SJSA1 (cell line): ENCODE measurements around the gene CYP27B1. TPM values are rescaled to one million over a fixed set of nuclear protein-coding genes. Genes with fewer than 3 reads are reported as not detected.

ENCODE experiments used
- DNase-seq, 2 experiments: peaks; one replicate each; pipeline ENCODE4 v3.0.0-alpha.2; 2015 to 2020; ENCODE audit warnings: low spot score in 2 of 2, low read depth in 1 of 2
- H3K27ac ChIP-seq: fragments of 250-450 bp; sonication (Bioruptor Pico); 2 replicates; pipeline ENCODE4 v1.5.1; 2020; ENCODE audit warnings: mild to moderate bottlenecking, moderate library complexity
- H3K27me3 ChIP-seq: fragments of 250-450 bp; sonication (Bioruptor Pico); replicated peaks from 2 replicates; pipeline ENCODE4 v1.5.1; 2020; ENCODE audit warnings: mild to moderate bottlenecking, moderate library complexity
- H3K36me3 ChIP-seq: fragments of 250-450 bp; sonication (Bioruptor Pico); 2 replicates; pipeline ENCODE4 v1.5.1; 2020; ENCODE audit warnings: mild to moderate bottlenecking
- H3K4me1 ChIP-seq: fragments of 250-450 bp; sonication (Bioruptor Pico); replicated peaks from 2 replicates; pipeline ENCODE4 v1.6.1; 2021; ENCODE audit warnings: mild to moderate bottlenecking
- H3K4me3 ChIP-seq: fragments of 250-450 bp; sonication (Bioruptor Pico); 2 replicates; pipeline ENCODE4 v1.5.1; 2020; ENCODE audit warnings: mild to moderate bottlenecking
- H3K9me3 ChIP-seq: fragments of 250-450 bp; sonication (Bioruptor Pico); replicated peaks from 2 replicates; pipeline ENCODE4 v1.5.1; 2020; ENCODE audit warnings: mild to moderate bottlenecking
- total RNA-seq: library from RNA; depleted of rRNA; stranded (reverse); fragments of >200 nt; shearing (Covaris generic); gene quantifications from 2 replicates; pipeline ENCODE4 v1.2.3, GENCODE V29; 2014

CYP27B1 gene
- total RNA-seq, 1 experiment from 2014 or later = 12.9 TPM

DNA sequence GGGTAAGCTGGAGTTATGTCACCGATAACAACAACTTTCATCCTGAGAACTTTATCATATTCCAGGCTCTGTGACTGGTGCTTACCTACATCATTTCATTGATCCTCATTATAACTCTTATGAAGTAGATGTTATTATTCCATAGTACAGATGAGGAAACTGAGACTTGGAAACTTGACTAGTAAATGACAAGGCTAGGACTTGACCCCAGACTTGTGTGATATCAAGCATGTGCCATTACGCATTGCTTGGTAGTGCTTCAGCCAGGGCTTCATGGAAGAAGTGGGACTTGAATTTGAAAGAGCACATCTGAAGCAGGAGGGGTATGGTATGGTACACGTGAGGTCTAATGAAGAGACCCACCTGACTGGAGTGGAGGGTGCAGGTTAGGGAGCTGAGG lies 39.8 kb upstream of the CYP27B1 start:
- no peaks in the 10 kb centered on the region; the same call in 1 of the 2 replicates for H3K4me1 ChIP-seq
- no peak overlapping the region for H3K4me3 ChIP-seq
- DNase-seq = peak; percentile 67 to 82
- no peak overlapping the region for H3K27ac ChIP-seq
- peaks cover 80% of the 10 kb centered on the region for H3K36me3 ChIP-seq
- H3K27me3 ChIP-seq = no peaks in the 10 kb centered on the region
- H3K9me3 ChIP-seq = 0 out of 2 replicates have a peak, but pooled peaks cover 3% of the 10 kb centered on the region

- no peaks in the 10 kb centered on the region for H3K27me3 ChIP-seq
- peaks cover 79% of the 10 kb centered on the region for H3K36me3 ChIP-seq
- DNase-seq = peak in 1 of 2 experiments; percentile 85
These were observed 36.5 kb upstream of the CYP27B1 start for GRCh38 chr12:57803319-57803893.

DNA sequence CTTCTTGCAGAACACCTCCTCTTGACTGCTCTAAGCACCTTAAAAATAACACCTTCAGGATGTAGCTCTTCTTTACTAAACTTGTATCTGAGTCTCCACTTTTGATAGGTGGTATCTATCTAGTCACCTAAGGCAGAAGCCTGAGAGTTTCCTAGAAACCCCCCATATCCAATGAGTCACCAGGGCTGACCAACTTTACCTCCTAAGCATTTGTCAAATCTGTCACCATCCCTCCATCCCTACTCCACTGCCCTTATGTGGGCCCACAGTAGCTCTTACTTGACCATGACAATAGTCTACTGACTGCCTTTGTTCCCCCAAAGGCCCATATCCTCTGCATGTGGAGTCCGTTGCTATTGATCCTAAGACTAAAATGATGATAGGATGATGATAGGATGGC lies 35.7 kb upstream of the CYP27B1 start:
- no peak overlapping the region for H3K4me3 ChIP-seq
- peak; percentile 75 to 87 for DNase-seq
- no peaks in the 10 kb centered on the region for H3K27me3 ChIP-seq
- H3K9me3 ChIP-seq = no peaks in the 10 kb centered on the region
- peaks cover 77% of the 10 kb centered on the region for H3K36me3 ChIP-seq
- H3K4me1 ChIP-seq = no peaks in the 10 kb centered on the region
- H3K27ac ChIP-seq = no peak overlapping the region

More at GRCh38 chr12:57803319-57803893, 36.5 kb upstream of the CYP27B1 start:
- Histone ChIP-seq H3K9me3 (no peaks in the 10 kb centered on the region), H3K4me3 (no peak overlapping the region), H3K27ac (no peak overlapping the region), H3K4me1 (no peaks in the 10 kb centered on the region)

GRCh38 chr12:57800965-57801364 lies 34.1 kb upstream of the CYP27B1 start:
- no peak overlapping the region for H3K27ac ChIP-seq
- peaks cover 79% of the 10 kb centered on the region for H3K36me3 ChIP-seq
- H3K4me3 ChIP-seq = no peak overlapping the region
- H3K4me1 ChIP-seq = no peaks in the 10 kb centered on the region
- no peaks in the 10 kb centered on the region for H3K9me3 ChIP-seq
- peak; percentile 74 to 84 for DNase-seq
- no peaks in the 10 kb centered on the region for H3K27me3 ChIP-seq

- Histone ChIP-seq H3K9me3 (no peaks in the 10 kb centered on the region), H3K4me1 (peaks cover 19% of the 10 kb centered on the region), H3K36me3 (peaks cover 94% of the 10 kb centered on the region), H3K4me3 (no peak overlapping the region), H3K27ac (no peak overlapping the region), H3K27me3 (no peaks in the 10 kb centered on the region)
- DNase-seq = peak; percentile 70 to 85
These were observed 31.1 kb upstream of the CYP27B1 start for GRCh38 chr12:57797933-57798332.

DNA sequence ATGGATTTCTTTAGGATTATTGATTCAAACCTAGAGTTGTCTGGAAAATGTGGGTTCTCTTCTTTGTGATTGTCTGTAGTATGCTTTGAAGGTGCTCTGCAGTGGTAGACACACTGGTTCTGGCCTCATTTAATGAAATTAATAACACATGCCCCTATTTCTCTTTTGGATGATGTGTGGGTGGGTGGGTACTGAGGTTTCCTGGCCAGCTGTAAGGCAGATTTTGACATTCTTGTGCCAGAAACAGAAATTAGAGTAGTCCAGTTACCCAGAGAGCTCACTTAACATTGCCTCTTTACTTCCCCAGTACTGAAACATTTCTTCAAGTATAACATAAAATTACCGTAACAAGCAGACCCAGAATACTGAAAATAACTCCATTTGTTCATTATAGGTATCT lies 30.1 kb upstream of the CYP27B1 start:
- Histone ChIP-seq H3K9me3 (no peaks in the 10 kb centered on the region), H3K4me1 (peaks cover 19% of the 10 kb centered on the region), H3K4me3 (no peak overlapping the region), H3K36me3 (peaks cover 94% of the 10 kb centered on the region), H3K27me3 (no peaks in the 10 kb centered on the region), H3K27ac (no peak overlapping the region)
- DNase-seq = no peak

DNA sequence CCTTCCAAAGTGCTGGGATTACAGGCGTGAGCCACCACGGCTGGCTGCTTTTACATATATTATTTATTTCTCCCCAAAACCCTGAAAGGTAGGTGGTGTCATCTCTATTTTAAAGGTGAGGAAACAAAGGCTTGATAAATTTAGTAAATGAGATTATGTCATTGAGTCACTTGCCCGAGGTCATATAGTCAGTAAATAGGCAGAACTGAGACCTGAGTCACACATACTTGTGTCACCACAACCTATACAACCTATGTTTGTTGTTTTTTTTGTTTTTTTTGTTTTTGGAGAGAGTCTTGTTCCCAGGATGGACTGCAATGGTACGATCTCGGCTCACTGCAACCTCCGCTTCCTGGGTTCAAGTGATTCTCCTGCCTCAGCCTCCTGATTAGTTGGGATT lies 28.5 kb upstream of the CYP27B1 start:
- H3K36me3 ChIP-seq = peaks cover 93% of the 10 kb centered on the region
- H3K27me3 ChIP-seq = no peaks in the 10 kb centered on the region
- peak; percentile 75 to 86 for DNase-seq
- H3K9me3 ChIP-seq = no peaks in the 10 kb centered on the region
- peaks cover 19% of the 10 kb centered on the region for H3K4me1 ChIP-seq
- no peak overlapping the region for H3K4me3 ChIP-seq
- peak overlapping the region; percentile 0; the same call in 1 of the 2 replicates for H3K27ac ChIP-seq

GRCh38 chr12:57793920-57794319 lies 27.0 kb upstream of the CYP27B1 start:
- Histone ChIP-seq H3K27ac (peak overlapping the region; percentile 0; the same call in 1 of the 2 replicates), H3K4me3 (no peak overlapping the region), H3K36me3 (peaks cover 93% of the 10 kb centered on the region), H3K27me3 (no peaks in the 10 kb centered on the region), H3K4me1 (peaks cover 19% of the 10 kb centered on the region), H3K9me3 (no peaks in the 10 kb centered on the region)
- DNase-seq = peak in 1 of 2 experiments; percentile 83

DNA sequence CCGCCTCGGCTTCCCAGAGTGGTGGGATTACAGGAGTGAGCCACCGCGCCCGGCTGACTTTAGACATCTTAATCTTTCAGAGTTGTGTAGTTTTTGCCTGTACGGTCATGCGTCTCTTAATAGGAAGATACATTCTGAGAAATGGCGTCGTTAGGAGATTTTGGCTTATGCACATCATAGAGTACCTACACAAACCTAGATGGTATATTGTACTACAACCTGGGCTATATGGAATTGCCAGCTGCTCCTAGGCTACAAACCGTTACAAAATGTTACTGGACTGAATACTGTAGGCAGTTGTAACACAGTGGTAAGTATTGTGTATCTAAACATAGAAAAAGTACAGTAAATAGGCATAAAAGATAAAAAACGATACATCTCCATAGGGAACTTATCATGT lies 17.0 kb upstream of the CYP27B1 start:
- DNase-seq = peak; percentile 64 to 81
- no peak overlapping the region for H3K27ac ChIP-seq
- no peaks in the 10 kb centered on the region for H3K9me3 ChIP-seq
- H3K27me3 ChIP-seq = no peaks in the 10 kb centered on the region
- peaks cover 85% of the 10 kb centered on the region for H3K36me3 ChIP-seq
- peak overlapping the region; percentile 0; the same call in 1 of the 2 replicates for H3K4me3 ChIP-seq
- H3K4me1 ChIP-seq = peaks cover 16% of the 10 kb centered on the region

DNA sequence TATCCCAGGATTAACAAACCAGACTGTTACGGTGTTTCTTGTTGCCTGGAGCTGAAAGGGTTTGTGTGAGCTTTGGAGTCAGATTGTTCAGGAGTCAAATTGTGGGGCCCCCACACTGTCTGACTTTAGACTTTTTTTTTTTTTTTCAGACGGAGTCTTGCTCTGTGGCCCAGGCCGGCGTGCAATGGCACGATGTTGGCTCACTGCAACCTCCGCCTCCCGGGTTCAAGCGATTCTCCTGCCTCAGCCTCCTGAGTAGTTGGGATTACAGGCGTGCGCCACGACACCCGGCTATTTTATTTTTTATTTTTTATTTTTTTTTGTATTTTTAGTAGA lies 16.6 kb upstream of the CYP27B1 start:
- H3K4me3 ChIP-seq = peak overlapping the region; percentile 65
- peak; percentile 74 to 83 for DNase-seq
- H3K4me1 ChIP-seq = peaks cover 16% of the 10 kb centered on the region
- no peaks in the 10 kb centered on the region for H3K9me3 ChIP-seq
- no peak overlapping the region for H3K27ac ChIP-seq
- H3K27me3 ChIP-seq = no peaks in the 10 kb centered on the region
- H3K36me3 ChIP-seq = peaks cover 81% of the 10 kb centered on the region

- peak within 1 kb of the TSS; percentile 0 for H3K27ac ChIP-seq
- peak within 1 kb of the TSS; percentile 65 for H3K4me3 ChIP-seq
- H3K4me1 ChIP-seq = peaks cover 16% of the 10 kb centered on the region
- no peaks in the 10 kb centered on the region for H3K27me3 ChIP-seq
- no peaks in the 10 kb centered on the region for H3K9me3 ChIP-seq
- peaks cover 75% of the 10 kb centered on the region for H3K36me3 ChIP-seq
- no peak for DNase-seq
These were observed 16.0 kb upstream of the CYP27B1 start, which contains the start of gene TSFM for GRCh38 chr12:57782608-57783465. TSS of gene TSFM (plus strand) at chr12:57782787. CDS start at chr12:57782802, 15 bp downstream.

DNA sequence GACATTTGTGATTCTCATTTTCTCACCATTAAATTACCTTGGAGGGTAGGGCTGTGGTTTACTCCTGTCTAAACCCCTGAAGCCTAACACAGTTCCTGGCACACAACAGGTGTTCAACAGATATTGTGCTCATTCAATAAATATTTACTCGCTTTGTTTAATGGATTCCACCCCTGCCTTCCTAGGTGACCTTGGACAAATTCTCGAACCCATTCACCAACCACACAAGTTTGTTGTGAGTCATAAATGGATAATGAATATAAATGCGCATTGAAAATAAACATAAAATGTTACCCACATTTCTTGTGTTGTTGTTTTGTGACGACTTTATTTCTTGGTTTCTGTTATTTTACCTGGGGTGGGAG lies 15.3 kb upstream of the CYP27B1 start:
- Histone ChIP-seq H3K4me3 (peak overlapping the region; percentile 65), H3K9me3 (no peaks in the 10 kb centered on the region)
- DNase-seq = peak in 1 of 2 experiments; percentile 82

DNA sequence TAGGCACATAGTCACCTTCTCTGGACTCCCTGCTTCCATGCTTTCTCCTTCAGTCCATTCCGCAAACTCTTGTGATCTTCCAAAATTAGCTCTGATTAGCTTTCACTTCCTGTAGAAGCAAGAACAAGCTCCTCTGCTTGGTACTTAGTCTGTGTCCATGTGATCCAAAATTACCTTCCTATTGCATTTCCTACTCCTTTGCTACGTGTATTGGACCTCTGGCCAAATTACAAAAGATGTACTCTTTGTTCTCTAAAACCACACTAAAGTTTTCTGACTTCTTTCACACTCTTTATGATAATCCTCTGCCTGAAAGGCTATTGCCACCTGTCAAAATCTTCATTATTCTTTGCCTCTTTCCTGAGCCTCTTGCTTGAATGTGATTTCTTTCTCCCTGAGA lies 14.9 kb upstream of the CYP27B1 start:
- H3K9me3 ChIP-seq = no peaks in the 10 kb centered on the region
- no peak overlapping the region for H3K27ac ChIP-seq
- peaks cover 16% of the 10 kb centered on the region for H3K4me1 ChIP-seq
- H3K27me3 ChIP-seq = no peaks in the 10 kb centered on the region
- H3K4me3 ChIP-seq = no peak overlapping the region
- DNase-seq = peak in 1 of 2 experiments; percentile 74
- peaks cover 73% of the 10 kb centered on the region for H3K36me3 ChIP-seq

More for the DNA sequence above, 15.3 kb upstream of the CYP27B1 start:
- Histone ChIP-seq H3K27me3 (no peaks in the 10 kb centered on the region), H3K36me3 (peaks cover 73% of the 10 kb centered on the region), H3K27ac (no peak overlapping the region), H3K4me1 (peaks cover 16% of the 10 kb centered on the region)

DNA sequence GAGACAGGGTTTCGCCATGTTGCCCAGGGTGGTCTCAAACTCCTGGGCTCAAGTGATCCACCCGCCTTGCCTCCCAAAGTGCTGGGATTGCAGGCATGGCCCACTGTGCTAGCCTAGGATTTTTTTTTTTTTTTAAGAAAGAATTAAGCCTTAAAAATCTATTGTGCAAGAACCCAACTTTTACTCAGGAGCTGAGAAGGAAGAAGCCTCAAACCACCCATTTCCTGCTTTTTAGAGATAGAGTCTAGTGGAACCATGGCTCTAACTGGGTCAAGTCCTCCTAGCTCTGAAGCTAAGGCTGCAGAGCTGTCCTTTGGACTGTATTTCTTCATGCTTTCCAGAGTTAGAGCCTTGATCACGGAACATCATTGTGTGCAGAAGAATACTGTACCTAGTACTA lies 14.4 kb upstream of the CYP27B1 start:
- no peaks in the 10 kb centered on the region for H3K9me3 ChIP-seq
- peak in 1 of 2 experiments; percentile 65 for DNase-seq
- peaks cover 71% of the 10 kb centered on the region for H3K36me3 ChIP-seq
- no peak overlapping the region for H3K27ac ChIP-seq
- H3K4me1 ChIP-seq = peaks cover 16% of the 10 kb centered on the region
- no peaks in the 10 kb centered on the region for H3K27me3 ChIP-seq
- H3K4me3 ChIP-seq = no peak overlapping the region
